Measurements from ENCODE around the gene RPS14. TPM values are rescaled to one million over a fixed set of nuclear protein-coding genes. Genes with fewer than 3 reads are reported as not detected.

Gene RPS14
- total and polyA plus RNA-seq, 2 of the 8 experiments (the other 6 are each of a cell fraction or from before 2014, with no cell fraction given) = 2,548 to 6,423 TPM

DNA sequence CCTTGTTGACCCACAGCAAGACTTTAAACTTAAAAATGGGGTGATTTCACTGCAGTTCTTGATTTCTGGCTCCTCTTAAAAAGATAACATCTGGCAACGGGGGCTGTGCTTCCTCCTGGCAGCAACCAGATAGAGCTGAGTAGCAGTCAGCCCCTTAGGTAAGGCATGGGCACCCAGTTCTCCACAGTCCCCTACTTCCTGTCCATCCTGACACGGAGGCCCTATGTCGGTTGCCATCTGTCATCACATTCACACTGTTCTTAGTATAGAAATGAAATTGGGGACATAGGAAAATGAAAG is 48.5 kb downstream of the RPS14 start:
- H3K23ac ChIP-seq (ENCODE audit: insufficient read length) = no peak overlapping the region
- FAIRE-seq (no peak), DNase-seq (ENCODE audit: low read depth in 1 of 2, low spot score in 2 of 2) (no peak)
- no peak overlapping the region for H3K27ac ChIP-seq (ENCODE audit: low read depth, low read length)
- no peak overlapping the region for H2AFZ ChIP-seq (ENCODE audit: low read length)
- no peak overlapping the region for H3K4me2 ChIP-seq (ENCODE audit: insufficient read depth in 1 of 2, low read depth in 2 of 2, low read length in 2 of 2)
- no peak overlapping the region for H3K18ac ChIP-seq (ENCODE audit: extremely low read depth, low read length)
- no peak overlapping the region for H4K91ac ChIP-seq (replicated peaks; ENCODE audit: insufficient read length, low read length)
- H3K79me2 ChIP-seq (ENCODE audit: control insufficient read depth in 1 of 2, insufficient read depth in 2 of 2, low read length in 2 of 2) = no peaks in the 10 kb centered on the region
- ChIA-PET CTCF (ENCODE audit: partially characterized antibody) (interaction anchor here (1.2 to 16.9 kb wide), 4 partner anchors 11 to 49 kb away, joined by 3 to 274 read pairs (median 144); partner anchors contain the start of genes CD74 and RPS14), POLR2A (ENCODE audit: partially characterized antibody) (interaction anchor here (0.8 to 19.1 kb wide), 12 partner anchors 10 to 263 kb away, joined by 3 to 455 read pairs (median 7); partner anchors contain the start of genes CD74, RPS14 and TCOF1)
- no peak overlapping the region for H4K5ac ChIP-seq (ENCODE audit: insufficient read length, low read depth, low read length)
- no peak overlapping the region for H4K8ac ChIP-seq (ENCODE audit: extremely low read depth, insufficient read depth, low read length)
- H2BK5ac ChIP-seq (ENCODE audit: low read depth, low read length) = no peak overlapping the region
- H3K4me1 ChIP-seq (replicated peaks in 1 of 4; ENCODE audit: control insufficient read depth in 3 of 4, insufficient read depth in 4 of 4, low read length in 3 of 4) = no peaks in the 10 kb centered on the region
- TF ChIP-seq CTBP2 (IDR thresholded peaks at IDR 0.05; ENCODE audit: borderline replicate concordance, insufficient read depth, insufficient read length, low read length) (no peak), E2F6 (IDR thresholded peaks at IDR 0.05) (no peak), POLR2A (IDR thresholded peaks at IDR 0.05; ENCODE audit: control extremely low read depth in 1 of 2, low read depth in 2 of 2, low read length in 2 of 2) (no peak; a peak in 1 of 3 replicates), EGR1 (IDR thresholded peaks at IDR 0.05; ENCODE audit: borderline replicate concordance, low read depth, low read length) (no peak), CHD1 (IDR thresholded peaks at IDR 0.05; ENCODE audit: low read depth, low read length) (no peak), HDAC2 (IDR thresholded peaks at IDR 0.05; ENCODE audit: borderline replicate concordance in 1 of 2, low read depth in 2 of 2, low read length in 2 of 2) (no peak), JUN (IDR thresholded peaks at IDR 0.05; ENCODE audit: low read depth, low read length) (no peak)
- no peak overlapping the region for H3K4ac ChIP-seq (replicated peaks; ENCODE audit: insufficient read length, low read depth, low read length)
- H3K4me3 ChIP-seq (ENCODE audit: extremely low read depth in 1 of 4, insufficient read depth in 2 of 4, low read depth in 3 of 4, low read length in 4 of 4) = no peak overlapping the region
- H3K36me3 ChIP-seq (ENCODE audit: control insufficient read depth in 2 of 4, insufficient read depth in 4 of 4, low read length in 3 of 4) = peaks cover 25 to 65% (median 46%) of the 10 kb centered on the region in 4 experiments
- no peak overlapping the region for H2AK5ac ChIP-seq (ENCODE audit: low read depth, low read length)
- H2BK120ac ChIP-seq (replicated peaks; ENCODE audit: low read depth, low read length) = no peak overlapping the region
- H3K14ac ChIP-seq (ENCODE audit: insufficient read length) = no peak overlapping the region
- no peak overlapping the region for H2BK20ac ChIP-seq (ENCODE audit: low read length)
- H3K9ac ChIP-seq (replicated peaks in 1 of 4; ENCODE audit: extremely low read depth in 1 of 4, low read depth in 3 of 4, low read length in 3 of 4) = no peak overlapping the region
- H4K20me1 ChIP-seq (replicated peaks in 1 of 2; ENCODE audit: control insufficient read depth in 1 of 2, insufficient read depth in 2 of 2, low read length in 2 of 2) = peaks cover 6 to 11% of the 10 kb centered on the region in 2 experiments
- H2BK15ac ChIP-seq (ENCODE audit: low read length) = no peak overlapping the region
- no peak overlapping the region for H3K56ac ChIP-seq (replicated peaks; ENCODE audit: insufficient read length, low read depth, low read length)
- no peak overlapping the region for H2BK12ac ChIP-seq (ENCODE audit: low read depth, low read length)
- H3K27me3 ChIP-seq (replicated peaks in 1 of 4; ENCODE audit: control insufficient read depth in 3 of 4, extremely low read depth in 1 of 4, insufficient read depth in 3 of 4, low read length in 3 of 4) = no peaks in the 10 kb centered on the region
- 94% methylated on average over 3 of the region's 3 CpGs; no CpG with 5 or more reads in 1 of the 2 experiments for WGBS, 2 experiments (ENCODE audit: extremely low coverage in 1 of 2, insufficient coverage in 1 of 2, insufficient read length in 1 of 2, insufficient replicate concordance in 2 of 2, low coverage in 1 of 2, low lambda C conversion rate in 2 of 2, missing lambda C conversion rate in 1 of 2)
- no peaks in the 10 kb centered on the region for H3K79me1 ChIP-seq (ENCODE audit: low read depth, low read length)
- H3K9me3 ChIP-seq (ENCODE audit: insufficient read depth in 2 of 2, low read depth in 1 of 2, low read length in 1 of 2) = no peaks in the 10 kb centered on the region
- no peaks in the 10 kb centered on the region for H3K23me2 ChIP-seq (ENCODE audit: low read depth, low read length)
